Stomach (tissue), 4 donors: ENCODE measurements around the gene PFDN2.

Experiments used
- EP300 ChIP-seq: sonication (generic); formaldehyde crosslinking; IDR thresholded peaks from one replicate; pipeline ENCODE4 v1.6.1; 2017; ENCODE audit warnings: antibody characterized with exemption
- POLR2A ChIP-seq, 4 donors: fragments of 450-650 bp; IDR thresholded peaks; one replicate each; pipeline ENCODE4 v1.6.1; 2016; ENCODE audit warnings: antibody characterized with exemption in 4 of 4, control low read depth in 2 of 4, mild to moderate bottlenecking in 1 of 4, moderate library complexity in 1 of 4
- POLR2AphosphoS5 ChIP-seq, 3 donors: sonication (generic); formaldehyde crosslinking; IDR thresholded peaks; one replicate each; pipeline ENCODE4 v1.6.1; 2016; ENCODE audit warnings: antibody characterized with exemption in 3 of 3
- TF ChIP-seq, protein P1 (sequence below), 7 experiments: fragments of 450-650 bp in 4 of 7; fragments of 200-600 bp in 3 of 7; sonication (generic) in 3 of 7; IDR thresholded peaks; one replicate each; pipeline ENCODE4 v1.5.1; 2016 to 2019; ENCODE audit warnings: antibody characterized with exemption in 7 of 7, control low read depth in 2 of 7, mild to moderate bottlenecking in 1 of 7

DNA sequence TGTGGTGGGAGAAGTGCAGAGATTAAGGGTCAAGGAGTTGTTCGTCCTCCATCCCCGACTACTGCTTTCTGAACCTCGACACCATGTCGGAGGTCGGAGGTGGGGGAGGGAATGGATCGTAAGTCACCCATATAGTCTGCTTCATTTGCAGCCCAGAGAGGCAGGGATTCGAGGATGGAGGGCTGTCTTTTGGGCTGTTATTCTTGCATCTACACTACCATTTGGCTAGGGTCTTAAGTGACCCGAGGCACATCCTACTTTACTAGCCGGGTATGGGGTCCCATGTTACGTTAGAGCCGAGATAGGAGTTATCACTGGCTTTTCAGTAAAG, 42.0 kb upstream of the PFDN2 start:
- TF ChIP-seq, protein P1, sequence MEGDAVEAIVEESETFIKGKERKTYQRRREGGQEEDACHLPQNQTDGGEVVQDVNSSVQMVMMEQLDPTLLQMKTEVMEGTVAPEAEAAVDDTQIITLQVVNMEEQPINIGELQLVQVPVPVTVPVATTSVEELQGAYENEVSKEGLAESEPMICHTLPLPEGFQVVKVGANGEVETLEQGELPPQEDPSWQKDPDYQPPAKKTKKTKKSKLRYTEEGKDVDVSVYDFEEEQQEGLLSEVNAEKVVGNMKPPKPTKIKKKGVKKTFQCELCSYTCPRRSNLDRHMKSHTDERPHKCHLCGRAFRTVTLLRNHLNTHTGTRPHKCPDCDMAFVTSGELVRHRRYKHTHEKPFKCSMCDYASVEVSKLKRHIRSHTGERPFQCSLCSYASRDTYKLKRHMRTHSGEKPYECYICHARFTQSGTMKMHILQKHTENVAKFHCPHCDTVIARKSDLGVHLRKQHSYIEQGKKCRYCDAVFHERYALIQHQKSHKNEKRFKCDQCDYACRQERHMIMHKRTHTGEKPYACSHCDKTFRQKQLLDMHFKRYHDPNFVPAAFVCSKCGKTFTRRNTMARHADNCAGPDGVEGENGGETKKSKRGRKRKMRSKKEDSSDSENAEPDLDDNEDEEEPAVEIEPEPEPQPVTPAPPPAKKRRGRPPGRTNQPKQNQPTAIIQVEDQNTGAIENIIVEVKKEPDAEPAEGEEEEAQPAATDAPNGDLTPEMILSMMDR (IDR thresholded peaks at IDR 0.05) = no peak
- TF ChIP-seq POLR2AphosphoS5 (IDR thresholded peaks at IDR 0.05) (no peak), POLR2A (IDR thresholded peaks at IDR 0.05) (no peak), EP300 (no peak)
